ENCODE data around the gene PFN3. TPM values are rescaled to one million over a fixed set of nuclear protein-coding genes. Genes with fewer than 3 reads are reported as not detected.

Gene PFN3
- total RNA-seq, 1 experiment from 2014 or later: not detected

GRCh38 chr5:177359451-177359851, 41.0 kb downstream of the PFN3 start:
- in situ Hi-C loops (cut with HindIII; ENCODE audit: low pct_unique_long_range_greater_than_20kb, low sequenced_read_pairs): no loop called here
- DNase-seq (ENCODE audit: low read depth, low spot score): no peak

- no peak for DNase-seq (ENCODE audit: low read depth, low spot score)
- in situ Hi-C loops (cut with HindIII; ENCODE audit: low pct_unique_long_range_greater_than_20kb, low sequenced_read_pairs): no loop called here
Observed at GRCh38 chr5:177358370-177358819, 42.1 kb downstream of the PFN3 start.

- in situ Hi-C loops (cut with HindIII; ENCODE audit: low pct_unique_long_range_greater_than_20kb, low sequenced_read_pairs): no loop called here
Observed at GRCh38 chr5:177357459-177358351, 42.8 kb downstream of the PFN3 start, which contains the start of gene RGS14. RGS14 (plus strand) TSS chr5:177357924; CDS start chr5:177358025, 101 bp downstream.

GRCh38 chr5:177357146-177357458, 43.4 kb downstream of the PFN3 start:
- DNase-seq (ENCODE audit: low read depth, low spot score): no peak
- in situ Hi-C loops (cut with HindIII; ENCODE audit: low pct_unique_long_range_greater_than_20kb, low sequenced_read_pairs): no loop called here

More at GRCh38 chr5:177357459-177358351, 42.8 kb downstream of the PFN3 start, which contains the start of gene RGS14:
- DNase-seq (ENCODE audit: low read depth, low spot score): no peak

- no peak for DNase-seq (ENCODE audit: low read depth, low spot score)
- in situ Hi-C loops (cut with HindIII; ENCODE audit: low pct_unique_long_range_greater_than_20kb, low sequenced_read_pairs): no loop called here
Observed at GRCh38 chr5:177356746-177357145, 43.7 kb downstream of the PFN3 start.

- in situ Hi-C loops (cut with HindIII; ENCODE audit: low pct_unique_long_range_greater_than_20kb, low sequenced_read_pairs): no loop called here
- DNase-seq (ENCODE audit: low read depth, low spot score): no peak
Observed at GRCh38 chr5:177355868-177356168, 44.6 kb downstream of the PFN3 start.

- DNase-seq (ENCODE audit: low read depth, low spot score): no peak
- in situ Hi-C loops (cut with HindIII; ENCODE audit: low pct_unique_long_range_greater_than_20kb, low sequenced_read_pairs): no loop called here
Observed at GRCh38 chr5:177355162-177355867, 45.1 kb downstream of the PFN3 start.

- in situ Hi-C loops (cut with HindIII; ENCODE audit: low pct_unique_long_range_greater_than_20kb, low sequenced_read_pairs): no loop called here
- DNase-seq (ENCODE audit: low read depth, low spot score): no peak
Observed at GRCh38 chr5:177354711-177355110, 45.8 kb downstream of the PFN3 start.

- in situ Hi-C loops (cut with HindIII; ENCODE audit: low pct_unique_long_range_greater_than_20kb, low sequenced_read_pairs): no loop called here
- DNase-seq (ENCODE audit: low read depth, low spot score): no peak
Observed at GRCh38 chr5:177354256-177354655, 46.2 kb downstream of the PFN3 start.

GRCh38 chr5:177353093-177353492, 47.4 kb downstream of the PFN3 start:
- in situ Hi-C loops (cut with HindIII; ENCODE audit: low pct_unique_long_range_greater_than_20kb, low sequenced_read_pairs): no loop called here
- DNase-seq (ENCODE audit: low read depth, low spot score): no peak

- in situ Hi-C loops (cut with HindIII; ENCODE audit: low pct_unique_long_range_greater_than_20kb, low sequenced_read_pairs): no loop called here
Observed at GRCh38 chr5:177351392-177352329, 48.8 kb downstream of the PFN3 start, which contains the start of gene LMAN2. LMAN2 (minus strand) TSS chr5:177351668; CDS start chr5:177351647, 21 bp downstream.

GRCh38 chr5:177350776-177351391, 49.6 kb downstream of the PFN3 start:
- in situ Hi-C loops (cut with HindIII; ENCODE audit: low pct_unique_long_range_greater_than_20kb, low sequenced_read_pairs): no loop called here

More at GRCh38 chr5:177351392-177352329, 48.8 kb downstream of the PFN3 start, which contains the start of gene LMAN2:
- DNase-seq (ENCODE audit: low read depth, low spot score): peak; percentile 93

More at GRCh38 chr5:177350776-177351391, 49.6 kb downstream of the PFN3 start:
- DNase-seq (ENCODE audit: low read depth, low spot score): no peak

Other genes with a start within 250 kb of the PFN3 start
- 11.0 and 14.9 TPM in 2 replicates for gene RAB24, start 96.9 kb downstream of the PFN3 start, total RNA-seq (2014; rRNA removed; shearing (Covaris generic))
- 219 and 221 TPM in 2 replicates for gene PRELID1, start 96.9 kb downstream of the PFN3 start, total RNA-seq (2014; rRNA removed; shearing (Covaris generic))
- 1.9 and 3.6 TPM in 2 replicates for gene MXD3, start 88.8 kb downstream of the PFN3 start, total RNA-seq (2014; rRNA removed; shearing (Covaris generic))
- 273 and 299 TPM in 2 replicates for gene LMAN2, start 49.0 kb downstream of the PFN3 start, total RNA-seq (2014; rRNA removed; shearing (Covaris generic))
- gene RGS14, start 42.7 kb downstream of the PFN3 start, total RNA-seq (2014; rRNA removed; shearing (Covaris generic)): 12.3 and 15.7 TPM in 2 replicates
- 0.16 and 0.19 TPM in 2 replicates for gene SLC34A1, start 16.2 kb downstream of the PFN3 start, total RNA-seq (2014; rRNA removed; shearing (Covaris generic))
- gene F12, start 8.9 kb upstream of the PFN3 start, total RNA-seq (2014; rRNA removed; shearing (Covaris generic)): 6.0 and 8.2 TPM in 2 replicates
- 18.9 and 19.4 TPM in 2 replicates for gene GRK6, start 26.0 kb upstream of the PFN3 start, total RNA-seq (2014; rRNA removed; shearing (Covaris generic))
- gene PRR7, start 46.2 kb upstream of the PFN3 start, total RNA-seq (2014; rRNA removed; shearing (Covaris generic)): 34.4 and 38.8 TPM in 2 replicates
- 41.6 and 49.0 TPM in 2 replicates for gene DBN1, start 73.0 kb upstream of the PFN3 start, total RNA-seq (2014; rRNA removed; shearing (Covaris generic))
- gene PDLIM7, start 96.9 kb upstream of the PFN3 start, total RNA-seq (2014; rRNA removed; shearing (Covaris generic)): 15.8 and 16.8 TPM in 2 replicates
- 0.98 and 2.0 TPM in 2 replicates for gene DOK3, start 109.2 kb upstream of the PFN3 start, total RNA-seq (2014; rRNA removed; shearing (Covaris generic))
- 131 and 145 TPM in 2 replicates for gene DDX41, start 116.3 kb upstream of the PFN3 start, total RNA-seq (2014; rRNA removed; shearing (Covaris generic))
- 10.0 and 11.4 TPM in 2 replicates for gene FAM193B, start 153.9 kb upstream of the PFN3 start, total RNA-seq (2014; rRNA removed; shearing (Covaris generic))
- gene TMED9, start 191.5 kb upstream of the PFN3 start, total RNA-seq (2014; rRNA removed; shearing (Covaris generic)): 74.5 and 80.1 TPM in 2 replicates
- 33.0 and 33.8 TPM in 2 replicates for gene B4GALT7, start 199.5 kb upstream of the PFN3 start, total RNA-seq (2014; rRNA removed; shearing (Covaris generic))